Activated CD8-positive, alpha-beta memory T cell treated with anti-CD3 and anti-CD28 coated beads, Interleukin-2, amount 10 ng/mL, durations not matched to agents 7 days and 5 days (primary cell): ENCODE measurements around the gene HHATL. TPM values are rescaled to one million over a fixed set of nuclear protein-coding genes. Genes with fewer than 3 reads are reported as not detected.

Source experiments
- ATAC-seq: fragments of 150-1000 bp; cut with Tn5 transposase; one replicate; pipeline ENCODE4 v1.10.0; 2021; ENCODE audit warnings: moderate library complexity
- CTCF ChIA-PET: fragments of 350-600 bp; sonication (Branson Sonifier 250); formaldehyde crosslinking; loops from one replicate; lab custom pipeline; 2021; ENCODE audit warnings: antibody characterized with exemption; lab: Charles Lee
- DNase-seq: peaks from one replicate; pipeline ENCODE4 v3.0.0-alpha.2; 2020
- H3K27ac Mint-ChIP-seq: one replicate; pipeline ENCODE4 v1.8.0; 2021; ENCODE audit warnings: mild to moderate bottlenecking, mixed read lengths
- H3K27me3 Mint-ChIP-seq: one replicate; pipeline ENCODE4 v1.8.0; 2021; ENCODE audit warnings: mixed read lengths
- H3K36me3 Mint-ChIP-seq: one replicate; pipeline ENCODE4 v1.8.0; 2021; ENCODE audit warnings: mild to moderate bottlenecking, mixed read lengths
- H3K4me1 Mint-ChIP-seq: one replicate; pipeline ENCODE4 v1.8.0; 2021; ENCODE audit warnings: mixed read lengths
- H3K4me3 Mint-ChIP-seq: one replicate; pipeline ENCODE4 v1.8.0; 2021; ENCODE audit warnings: mild to moderate bottlenecking, moderate library complexity, mixed read lengths
- H3K9me3 Mint-ChIP-seq: one replicate; pipeline ENCODE4 v1.8.0; 2022; ENCODE audit warnings: low read depth, mixed read lengths
- total RNA-seq, 2 experiments: library from RNA; stranded (reverse); gene quantifications; one replicate each; pipeline ENCODE4 v1.2.3, GENCODE V29; 2021

Gene HHATL
- total RNA-seq, 2 experiments from 2014 or later, result not detected

DNA sequence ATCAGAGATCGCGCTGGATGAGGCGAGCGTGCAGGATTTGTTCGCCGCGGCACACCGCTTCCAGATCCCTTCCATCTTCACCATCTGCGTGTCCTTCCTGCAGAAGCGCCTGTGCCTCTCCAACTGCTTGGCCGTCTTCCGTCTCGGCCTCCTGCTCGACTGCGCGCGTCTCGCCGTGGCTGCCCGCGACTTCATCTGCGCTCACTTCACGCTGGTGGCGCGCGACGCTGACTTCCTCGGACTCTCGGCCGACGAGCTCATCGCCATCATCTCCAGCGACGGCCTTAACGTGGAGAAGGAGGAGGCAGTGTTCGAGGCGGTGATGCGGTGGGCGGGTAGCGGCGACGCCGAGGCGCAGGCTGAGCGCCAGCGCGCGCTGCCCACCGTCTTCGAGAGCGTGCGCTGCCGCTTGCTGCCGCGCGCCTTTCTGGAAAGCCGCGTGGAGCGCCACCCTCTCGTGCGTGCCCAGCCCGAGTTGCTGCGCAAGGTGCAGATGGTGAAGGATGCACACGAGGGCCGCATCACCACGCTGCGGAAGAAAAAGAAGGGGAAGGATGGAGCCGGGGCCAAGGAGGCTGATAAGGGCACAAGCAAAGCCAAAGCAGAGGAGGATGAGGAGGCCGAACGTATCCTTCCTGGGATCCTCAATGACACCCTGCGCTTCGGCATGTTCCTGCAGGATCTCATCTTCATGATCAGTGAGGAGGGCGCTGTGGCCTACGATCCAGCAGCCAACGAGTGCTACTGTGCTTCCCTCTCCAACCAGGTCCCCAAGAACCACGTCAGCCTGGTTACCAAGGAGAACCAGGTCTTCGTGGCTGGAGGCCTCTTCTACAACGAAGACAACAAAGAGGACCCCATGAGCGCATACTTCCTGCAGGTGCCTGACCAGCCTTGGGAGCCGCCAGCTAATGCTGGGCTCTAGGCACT lies 16.4 kb downstream of the HHATL start:
- no peak for ATAC-seq
- no peaks in the 10 kb centered on the region for H3K36me3 Mint-ChIP-seq
- peaks cover 40% of the 10 kb centered on the region for H3K27me3 Mint-ChIP-seq
- H3K9me3 Mint-ChIP-seq, result no peaks in the 10 kb centered on the region
- CTCF ChIA-PET, result no interaction called here
- DNase-seq, result no peak
- H3K27ac Mint-ChIP-seq, result no peak overlapping the region
- H3K4me3 Mint-ChIP-seq, result no peak overlapping the region
- H3K4me1 Mint-ChIP-seq, result peaks cover 5% of the 10 kb centered on the region

DNA sequence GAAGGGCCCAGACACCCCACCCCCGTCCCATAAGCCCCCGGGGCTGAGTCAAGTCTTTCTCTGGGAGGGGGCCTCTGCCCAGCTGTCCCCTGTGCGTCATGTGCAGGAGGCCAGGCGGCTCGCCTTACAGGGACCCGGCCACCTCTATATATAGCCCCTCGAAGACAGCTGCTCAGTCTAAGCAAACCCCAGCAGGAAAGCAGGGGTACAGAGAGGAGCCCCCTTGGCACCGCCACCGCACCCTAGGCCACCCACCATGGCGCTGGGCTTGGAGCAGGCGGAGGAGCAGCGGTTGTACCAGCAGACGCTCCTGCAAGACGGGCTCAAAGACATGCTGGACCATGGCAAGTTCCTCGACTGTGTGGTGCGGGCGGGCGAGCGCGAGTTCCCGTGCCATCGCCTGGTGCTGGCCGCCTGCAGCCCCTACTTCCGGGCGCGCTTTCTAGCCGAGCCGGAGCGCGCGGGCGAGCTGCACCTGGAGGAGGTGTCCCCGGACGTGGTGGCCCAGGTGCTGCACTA lies 17.2 kb downstream of the HHATL start, which contains the start of gene KLHL40:
Gene KLHL40 (plus strand): TSS at position 175 of the 519 bp plus-strand sequence. CDS start 82 bp downstream, at position 257.
- no peak within 1 kb of the TSS for H3K4me3 Mint-ChIP-seq
- CTCF ChIA-PET, result no interaction called here

DNA sequence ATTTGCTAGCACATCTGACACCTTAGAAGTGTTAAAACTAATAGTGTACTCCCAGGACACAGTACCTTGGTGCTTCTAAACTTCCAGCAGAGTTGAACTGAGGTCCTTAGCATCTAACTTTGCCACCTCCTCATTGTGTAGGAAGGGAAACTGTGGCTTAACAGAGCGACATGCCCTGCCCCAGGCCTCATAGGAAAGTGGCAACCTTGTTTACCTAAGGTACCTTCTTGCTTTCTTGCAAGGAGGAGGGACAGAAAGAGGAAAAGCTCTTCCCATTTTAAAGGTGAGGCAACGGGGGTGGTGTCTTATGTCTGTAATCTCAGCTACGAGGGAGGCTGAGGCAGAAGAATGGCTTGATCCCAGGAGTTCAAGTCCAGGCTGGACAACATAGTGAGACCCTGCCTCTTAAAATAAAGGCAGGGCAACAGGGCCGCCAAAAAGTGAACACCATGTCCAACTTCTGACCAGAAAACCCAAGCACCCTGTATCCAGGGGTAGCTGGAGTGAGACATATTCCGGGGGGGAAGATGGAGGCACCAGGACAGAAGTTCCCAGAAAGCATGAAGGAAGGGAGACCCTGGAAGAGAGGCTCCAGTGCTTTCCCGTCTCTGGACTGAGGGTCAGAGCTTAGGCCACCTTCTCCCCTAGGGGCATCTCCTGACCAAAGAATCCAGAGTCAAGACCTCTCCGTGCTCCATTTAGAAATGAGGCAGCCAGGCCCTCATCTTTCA lies 17.8 kb downstream of the HHATL start:
- DNase-seq, result no peak
- Mint-ChIP-seq H3K9me3 (no peaks in the 10 kb centered on the region), H3K4me3 (no peak overlapping the region), H3K4me1 (peaks cover 5% of the 10 kb centered on the region), H3K36me3 (no peaks in the 10 kb centered on the region), H3K27me3 (peaks cover 37% of the 10 kb centered on the region), H3K27ac (no peak overlapping the region)
- ATAC-seq, result no peak
- CTCF ChIA-PET, result no interaction called here

More for the DNA sequence above, 17.2 kb downstream of the HHATL start, which contains the start of gene KLHL40:
- no peaks in the 10 kb centered on the region for H3K9me3 Mint-ChIP-seq
- no peak within 1 kb of the TSS for H3K27ac Mint-ChIP-seq
- ATAC-seq, result no peak
- H3K36me3 Mint-ChIP-seq, result no peaks in the 10 kb centered on the region
- H3K4me1 Mint-ChIP-seq, result peaks cover 5% of the 10 kb centered on the region
- peaks cover 42% of the 10 kb centered on the region for H3K27me3 Mint-ChIP-seq
- no peak for DNase-seq

DNA sequence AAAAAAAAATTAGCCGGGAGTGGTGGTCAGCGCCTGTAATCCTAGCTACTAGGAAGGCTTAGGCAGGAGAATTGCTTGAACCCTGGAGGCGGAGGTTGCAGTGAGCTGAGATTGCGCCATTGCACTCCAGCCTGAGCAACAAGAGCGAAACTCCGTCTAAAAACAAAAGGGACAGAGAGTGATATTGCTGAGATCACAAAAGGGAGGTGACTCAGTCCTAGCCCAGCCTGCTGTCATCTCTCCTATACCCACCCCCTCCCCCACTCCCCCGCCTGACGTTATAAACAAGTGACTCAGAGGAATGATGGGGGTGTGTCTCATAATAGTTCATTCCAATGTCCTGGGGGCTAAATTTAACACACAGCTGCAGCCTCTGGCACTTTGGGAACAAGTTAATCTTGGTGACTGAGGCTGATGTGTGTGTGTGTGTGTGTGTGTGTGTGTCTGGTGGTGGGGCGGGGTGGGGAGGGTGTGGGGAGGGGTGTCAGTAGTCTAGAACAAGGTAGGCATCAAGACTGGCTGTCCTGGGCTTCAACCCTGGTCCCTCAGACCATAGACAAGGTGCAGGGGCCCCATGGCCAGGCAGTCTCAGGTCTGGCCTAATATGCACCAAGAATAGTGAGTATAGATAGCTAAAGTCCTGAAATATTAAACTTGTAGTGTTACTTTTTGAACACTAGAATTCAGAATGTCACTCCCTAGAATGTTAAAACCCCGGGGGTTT lies 18.6 kb downstream of the HHATL start:
- CTCF ChIA-PET, result no interaction called here
- peaks cover 7% of the 10 kb centered on the region for H3K4me1 Mint-ChIP-seq
- DNase-seq (peak; percentile 53), ATAC-seq (peak; percentile 70)
- H3K27me3 Mint-ChIP-seq, result peaks cover 36% of the 10 kb centered on the region
- no peaks in the 10 kb centered on the region for H3K36me3 Mint-ChIP-seq
- no peaks in the 10 kb centered on the region for H3K9me3 Mint-ChIP-seq
- H3K4me3 Mint-ChIP-seq, result no peak overlapping the region
- H3K27ac Mint-ChIP-seq, result no peak overlapping the region

DNA sequence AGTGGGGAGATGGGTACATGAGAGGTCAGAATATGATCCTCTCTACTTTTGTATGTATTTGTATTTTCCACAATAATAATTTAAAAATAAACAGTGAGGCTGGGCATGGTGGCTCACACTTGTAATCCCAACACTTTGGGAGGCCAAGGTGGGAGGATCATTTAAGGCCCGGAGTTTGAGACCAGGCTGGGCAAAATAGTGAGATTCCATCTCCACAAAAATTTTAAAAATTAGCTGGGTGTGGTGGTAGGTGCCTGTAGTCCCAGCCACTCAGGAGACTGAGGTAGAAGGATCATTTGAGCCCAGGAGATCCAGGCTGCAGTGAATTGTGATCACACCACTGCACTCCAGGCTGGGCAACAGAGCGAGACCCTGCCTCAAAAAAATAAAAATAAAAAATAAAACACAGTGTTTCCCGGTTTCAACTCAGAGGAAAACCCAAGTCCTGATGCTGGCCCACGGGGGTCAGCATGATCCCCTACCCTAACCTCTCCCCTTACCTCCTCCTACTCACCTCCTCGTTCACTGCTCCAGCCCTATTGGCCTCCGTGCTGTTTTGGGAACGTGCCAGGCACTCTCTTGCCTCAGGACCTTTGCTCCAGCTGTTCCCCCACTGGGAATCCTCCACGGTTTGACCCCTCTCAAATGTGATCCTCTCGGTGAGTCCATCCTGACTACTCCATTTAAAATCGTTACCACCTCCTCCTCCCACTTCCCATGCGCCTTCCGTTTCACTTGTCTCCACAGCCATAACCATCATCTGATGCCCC lies 20.1 kb downstream of the HHATL start:
- H3K27ac Mint-ChIP-seq, result no peak overlapping the region
- peaks cover 6% of the 10 kb centered on the region for H3K9me3 Mint-ChIP-seq
- DNase-seq (no peak), ATAC-seq (no peak)
- no peaks in the 10 kb centered on the region for H3K36me3 Mint-ChIP-seq
- peaks cover 16% of the 10 kb centered on the region for H3K4me1 Mint-ChIP-seq
- CTCF ChIA-PET, result no interaction called here
- peaks cover 43% of the 10 kb centered on the region for H3K27me3 Mint-ChIP-seq
- H3K4me3 Mint-ChIP-seq, result no peak overlapping the region

DNA sequence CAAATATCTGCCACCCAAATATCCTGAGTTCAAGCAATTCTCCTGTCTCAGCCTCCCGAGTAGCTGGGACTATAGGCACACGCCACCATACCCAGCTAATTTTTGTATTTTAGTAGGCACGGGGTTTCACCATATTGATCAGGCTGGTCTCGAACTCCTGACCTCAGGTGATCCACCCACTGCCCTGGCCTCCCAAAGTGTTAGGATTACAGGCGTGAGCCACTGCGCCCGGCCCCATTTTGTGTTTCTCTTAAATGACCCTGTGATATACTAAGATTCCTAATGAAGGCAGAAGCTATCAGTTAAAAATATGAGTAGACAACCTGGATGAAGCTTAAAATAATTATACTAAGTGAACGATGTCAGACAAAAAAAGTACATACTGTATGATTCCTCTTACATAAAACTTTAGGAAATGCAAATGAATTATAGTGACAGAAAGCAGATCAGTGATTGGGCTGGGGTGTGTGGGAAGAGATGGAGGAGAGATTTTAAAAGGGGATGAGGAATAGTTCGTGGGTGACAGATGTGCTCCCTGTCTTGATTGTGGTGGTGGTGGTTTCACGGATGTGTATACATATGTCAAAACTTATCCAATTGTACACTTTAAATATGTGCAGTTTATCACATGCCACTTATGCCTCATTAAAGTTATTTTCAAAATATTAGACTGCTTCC lies 21.1 kb downstream of the HHATL start:
- Mint-ChIP-seq H3K36me3 (no peaks in the 10 kb centered on the region), H3K27me3 (peaks cover 34% of the 10 kb centered on the region), H3K9me3 (peaks cover 6% of the 10 kb centered on the region), H3K4me1 (peaks cover 16% of the 10 kb centered on the region), H3K4me3 (no peak overlapping the region), H3K27ac (no peak overlapping the region)
- DNase-seq, result no peak
- ATAC-seq, result no peak
- CTCF ChIA-PET, result no interaction called here

DNA sequence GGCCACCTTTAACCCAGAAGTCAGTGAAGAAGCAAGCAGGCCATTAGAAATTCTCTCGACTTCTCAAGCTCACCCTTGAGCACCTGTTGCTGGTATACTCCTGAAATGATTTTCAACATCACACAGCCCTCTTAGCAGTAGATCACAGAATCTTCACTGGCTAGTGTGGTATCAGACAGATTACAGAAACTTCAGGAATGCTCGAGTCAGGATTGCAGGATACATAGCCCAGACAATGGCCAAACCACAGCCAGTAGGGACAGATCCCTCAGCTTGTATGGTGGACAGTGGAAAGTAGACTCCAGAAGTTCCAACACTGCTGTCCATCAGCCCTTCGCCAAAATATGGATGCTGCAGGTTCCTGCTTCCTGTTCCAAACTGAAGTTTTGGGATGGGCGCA lies 21.8 kb downstream of the HHATL start:
- no peak overlapping the region for H3K27ac Mint-ChIP-seq
- DNase-seq, result no peak
- peaks cover 14% of the 10 kb centered on the region for H3K4me1 Mint-ChIP-seq
- no peak overlapping the region for H3K4me3 Mint-ChIP-seq
- H3K9me3 Mint-ChIP-seq, result peaks cover 7% of the 10 kb centered on the region
- peaks cover 27% of the 10 kb centered on the region for H3K27me3 Mint-ChIP-seq
- CTCF ChIA-PET, result no interaction called here
- no peaks in the 10 kb centered on the region for H3K36me3 Mint-ChIP-seq
- no peak for ATAC-seq

DNA sequence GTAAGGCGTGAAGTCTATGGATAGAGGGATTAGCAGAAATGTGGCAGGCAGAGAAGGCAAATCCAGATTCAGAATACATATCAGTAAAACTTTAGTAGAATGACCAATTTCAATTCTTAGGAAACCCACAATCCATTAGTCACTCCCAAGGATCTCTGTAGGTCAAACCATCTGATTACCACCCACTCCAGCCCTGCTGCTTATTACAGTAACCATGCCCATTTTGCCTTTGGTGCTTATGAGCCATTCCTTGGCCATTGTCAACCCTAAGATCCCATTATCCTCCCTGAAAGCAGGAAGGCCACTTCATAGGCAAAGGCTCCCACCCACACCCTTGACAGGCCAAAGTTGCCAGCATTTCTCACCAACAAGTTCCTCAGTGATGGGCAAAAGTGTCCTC lies 22.3 kb downstream of the HHATL start:
- ATAC-seq, result no peak
- Mint-ChIP-seq H3K4me1 (peaks cover 13% of the 10 kb centered on the region), H3K27ac (no peak overlapping the region), H3K36me3 (no peaks in the 10 kb centered on the region), H3K4me3 (no peak overlapping the region), H3K9me3 (peaks cover 8% of the 10 kb centered on the region), H3K27me3 (peaks cover 24% of the 10 kb centered on the region)
- CTCF ChIA-PET, result no interaction called here
- no peak for DNase-seq

DNA sequence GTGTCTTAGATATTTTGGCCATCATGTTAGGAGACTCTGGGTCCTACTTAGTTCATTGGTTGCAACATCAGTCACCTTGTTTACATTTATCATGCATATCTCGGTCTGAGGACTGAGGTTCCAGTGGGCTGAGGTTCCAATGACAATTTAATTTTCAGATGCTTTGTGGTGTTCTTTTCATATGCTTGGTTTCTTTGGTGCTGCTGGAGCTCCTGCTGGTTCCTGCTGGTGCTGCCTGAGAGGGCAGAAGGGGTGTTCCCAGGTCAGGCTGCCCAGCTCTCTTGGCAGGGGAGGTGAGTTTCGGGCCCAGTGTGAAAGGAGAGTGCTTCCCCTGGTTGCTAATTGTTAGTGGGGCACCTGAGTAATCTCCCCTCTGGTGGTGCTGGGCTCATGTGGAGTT lies 24.2 kb downstream of the HHATL start:
- peaks cover 21% of the 10 kb centered on the region for H3K27me3 Mint-ChIP-seq
- DNase-seq, result peak; percentile 60
- no peak overlapping the region for H3K4me3 Mint-ChIP-seq
- CTCF ChIA-PET, result no interaction called here
- no peaks in the 10 kb centered on the region for H3K36me3 Mint-ChIP-seq
- peaks cover 11% of the 10 kb centered on the region for H3K4me1 Mint-ChIP-seq
- no peak for ATAC-seq
- H3K9me3 Mint-ChIP-seq, result peaks cover 8% of the 10 kb centered on the region
- no peak overlapping the region for H3K27ac Mint-ChIP-seq

DNA sequence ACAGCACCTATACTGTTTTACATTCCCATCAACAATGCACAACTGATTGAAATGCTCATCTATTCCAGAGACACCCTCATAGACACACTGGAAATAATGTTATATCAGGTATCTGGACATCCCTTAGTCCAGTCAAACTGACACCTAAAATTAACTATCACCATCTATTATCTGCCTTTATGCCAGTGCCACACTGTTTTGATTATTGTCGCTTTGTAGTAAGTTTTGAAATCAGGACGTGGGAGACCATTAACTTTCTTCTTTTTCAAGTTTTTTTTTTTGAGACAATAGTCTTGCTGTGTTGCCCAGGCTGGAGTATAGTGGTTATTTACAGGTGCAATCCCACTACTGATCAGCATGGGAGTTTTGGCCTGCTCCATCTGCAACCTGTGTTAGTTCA lies 26.7 kb downstream of the HHATL start:
- Mint-ChIP-seq H3K9me3 (peaks cover 8% of the 10 kb centered on the region), H3K27me3 (peaks cover 9% of the 10 kb centered on the region), H3K36me3 (no peaks in the 10 kb centered on the region), H3K4me1 (peaks cover 10% of the 10 kb centered on the region), H3K27ac (no peak overlapping the region), H3K4me3 (no peak overlapping the region)
- CTCF ChIA-PET, result no interaction called here
- ATAC-seq, result no peak
- no peak for DNase-seq

DNA sequence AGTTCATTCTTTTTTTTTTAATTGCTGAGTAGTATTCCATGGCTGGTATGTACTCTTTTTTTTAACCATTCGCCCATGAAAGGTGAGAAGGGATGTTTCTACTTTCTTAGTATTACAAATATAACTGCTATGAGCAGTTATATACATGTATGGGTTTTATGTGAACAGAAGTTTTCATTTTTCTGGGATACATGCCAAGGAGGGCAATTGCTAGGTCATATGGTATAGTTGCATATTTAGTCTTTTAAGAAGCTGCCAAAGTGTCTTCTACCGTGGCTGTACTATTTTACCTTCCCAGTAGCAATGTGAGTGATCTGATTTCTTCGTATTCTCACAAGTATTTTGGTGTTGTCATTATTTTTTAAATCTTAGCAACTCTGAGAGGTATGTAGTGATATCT lies 28.5 kb downstream of the HHATL start:
- DNase-seq, result no peak
- Mint-ChIP-seq H3K4me1 (peaks cover 10% of the 10 kb centered on the region), H3K27ac (no peak overlapping the region), H3K9me3 (peaks cover 8% of the 10 kb centered on the region), H3K27me3 (peaks cover 9% of the 10 kb centered on the region), H3K4me3 (no peak overlapping the region), H3K36me3 (no peaks in the 10 kb centered on the region)
- CTCF ChIA-PET, result no interaction called here
- ATAC-seq, result no peak

DNA sequence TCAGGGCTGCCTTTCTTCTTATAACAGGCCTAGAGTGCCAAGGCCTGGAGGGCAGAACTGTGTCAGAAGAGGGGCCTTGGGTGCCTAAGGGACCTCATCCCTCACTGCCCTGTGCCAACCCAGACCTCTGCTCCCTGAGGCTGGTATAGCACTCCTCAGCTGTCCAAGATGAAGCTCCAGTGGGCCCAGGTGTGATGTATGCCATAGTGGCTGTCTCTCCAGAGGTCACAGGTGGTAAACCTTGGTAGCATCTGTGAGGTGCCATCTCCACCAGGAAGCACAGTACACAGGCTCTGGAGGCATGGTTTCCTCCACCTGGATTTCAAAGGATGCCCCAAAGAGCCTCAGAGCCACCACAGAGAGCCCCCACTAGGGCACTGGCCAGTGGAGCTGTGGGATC lies 29.5 kb downstream of the HHATL start:
- H3K27me3 Mint-ChIP-seq, result peaks cover 6% of the 10 kb centered on the region
- DNase-seq (no peak), ATAC-seq (no peak)
- H3K36me3 Mint-ChIP-seq, result no peaks in the 10 kb centered on the region
- no peak overlapping the region for H3K27ac Mint-ChIP-seq
- H3K4me3 Mint-ChIP-seq, result no peak overlapping the region
- H3K4me1 Mint-ChIP-seq, result no peaks in the 10 kb centered on the region
- CTCF ChIA-PET, result no interaction called here
- H3K9me3 Mint-ChIP-seq, result peaks cover 8% of the 10 kb centered on the region
